Measurements from ENCODE around the gene ILDR2.

- no peak for TF ChIP-seq CTCF (IDR thresholded peaks at IDR 0.05)
- no peak for TF ChIP-seq POLR2A (IDR thresholded peaks at IDR 0.05)
These were observed 57.0 kb downstream of the ILDR2 start for GRCh38 chr1:166918088-166918955.

Data from adrenal gland (tissue), 5 donors.